OCI-LY7 (cell line): ENCODE results near the gene POLA2.

Experiments
- EZH2phosphoT487 ChIP-seq: fragments of 200-600 bp; sonication (generic); IDR thresholded peaks from 2 replicates; pipeline ENCODE4 v1.6.1; 2018; ENCODE audit warnings: low read depth, borderline replicate concordance, mild to moderate bottlenecking, mixed run types, antibody characterized with exemption, low read length, moderate library complexity, mixed read lengths
- TF ChIP-seq, protein P1 (sequence below): fragments of 200-600 bp; sonication (generic); conservative IDR thresholded peaks from 2 replicates; pipeline ENCODE4 v1.5.1; 2014; ENCODE audit warnings: mild to moderate bottlenecking, antibody characterized with exemption, low read length, moderate library complexity, mixed read lengths

DNA sequence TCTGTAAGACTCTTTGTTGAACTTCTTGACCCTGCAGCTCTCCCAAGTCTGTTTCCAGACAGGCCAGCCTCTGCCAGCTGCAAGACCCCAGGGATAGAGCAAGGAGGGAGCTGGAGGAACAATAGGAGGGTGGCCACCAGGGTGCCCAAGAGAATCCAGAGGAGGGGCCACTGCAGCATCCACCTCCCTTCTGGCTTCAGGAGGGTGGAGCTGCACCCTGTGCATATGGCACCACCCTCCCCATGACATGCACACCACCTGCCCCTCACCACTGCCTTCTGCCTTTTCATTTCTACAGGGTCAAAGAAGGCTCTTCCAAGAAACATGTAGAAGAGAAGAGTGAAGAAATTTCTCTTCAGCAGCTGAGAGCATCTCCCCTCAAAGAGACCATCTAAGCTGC lies 20.1 kb upstream of the POLA2 start:
- TF ChIP-seq, protein P1, sequence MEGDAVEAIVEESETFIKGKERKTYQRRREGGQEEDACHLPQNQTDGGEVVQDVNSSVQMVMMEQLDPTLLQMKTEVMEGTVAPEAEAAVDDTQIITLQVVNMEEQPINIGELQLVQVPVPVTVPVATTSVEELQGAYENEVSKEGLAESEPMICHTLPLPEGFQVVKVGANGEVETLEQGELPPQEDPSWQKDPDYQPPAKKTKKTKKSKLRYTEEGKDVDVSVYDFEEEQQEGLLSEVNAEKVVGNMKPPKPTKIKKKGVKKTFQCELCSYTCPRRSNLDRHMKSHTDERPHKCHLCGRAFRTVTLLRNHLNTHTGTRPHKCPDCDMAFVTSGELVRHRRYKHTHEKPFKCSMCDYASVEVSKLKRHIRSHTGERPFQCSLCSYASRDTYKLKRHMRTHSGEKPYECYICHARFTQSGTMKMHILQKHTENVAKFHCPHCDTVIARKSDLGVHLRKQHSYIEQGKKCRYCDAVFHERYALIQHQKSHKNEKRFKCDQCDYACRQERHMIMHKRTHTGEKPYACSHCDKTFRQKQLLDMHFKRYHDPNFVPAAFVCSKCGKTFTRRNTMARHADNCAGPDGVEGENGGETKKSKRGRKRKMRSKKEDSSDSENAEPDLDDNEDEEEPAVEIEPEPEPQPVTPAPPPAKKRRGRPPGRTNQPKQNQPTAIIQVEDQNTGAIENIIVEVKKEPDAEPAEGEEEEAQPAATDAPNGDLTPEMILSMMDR: no peak
- TF ChIP-seq EZH2phosphoT487: no peak
